Astrocyte (in vitro differentiated cells and primary cell): Measurements from ENCODE around the gene BPTF.

Experiments used
- EZH2 ChIP-seq: IDR thresholded peaks from 2 replicates; pipeline ENCODE4 v1.6.1; 2012; ENCODE audit warnings: mild to moderate bottlenecking, low read length, inconsistent platforms; ENCODE audit not compliant: insufficient read depth
- TF ChIP-seq, protein P1 (sequence below): IDR thresholded peaks from 2 replicates; pipeline ENCODE4 v1.5.1; 2011; ENCODE audit warnings: low read depth, mild to moderate bottlenecking, inconsistent platforms, low read length, moderate library complexity; ENCODE audit not compliant: insufficient read depth

GRCh38 chr17:67850991-67851631, 25.8 kb downstream of the BPTF start:
- TF ChIP-seq, protein P1, sequence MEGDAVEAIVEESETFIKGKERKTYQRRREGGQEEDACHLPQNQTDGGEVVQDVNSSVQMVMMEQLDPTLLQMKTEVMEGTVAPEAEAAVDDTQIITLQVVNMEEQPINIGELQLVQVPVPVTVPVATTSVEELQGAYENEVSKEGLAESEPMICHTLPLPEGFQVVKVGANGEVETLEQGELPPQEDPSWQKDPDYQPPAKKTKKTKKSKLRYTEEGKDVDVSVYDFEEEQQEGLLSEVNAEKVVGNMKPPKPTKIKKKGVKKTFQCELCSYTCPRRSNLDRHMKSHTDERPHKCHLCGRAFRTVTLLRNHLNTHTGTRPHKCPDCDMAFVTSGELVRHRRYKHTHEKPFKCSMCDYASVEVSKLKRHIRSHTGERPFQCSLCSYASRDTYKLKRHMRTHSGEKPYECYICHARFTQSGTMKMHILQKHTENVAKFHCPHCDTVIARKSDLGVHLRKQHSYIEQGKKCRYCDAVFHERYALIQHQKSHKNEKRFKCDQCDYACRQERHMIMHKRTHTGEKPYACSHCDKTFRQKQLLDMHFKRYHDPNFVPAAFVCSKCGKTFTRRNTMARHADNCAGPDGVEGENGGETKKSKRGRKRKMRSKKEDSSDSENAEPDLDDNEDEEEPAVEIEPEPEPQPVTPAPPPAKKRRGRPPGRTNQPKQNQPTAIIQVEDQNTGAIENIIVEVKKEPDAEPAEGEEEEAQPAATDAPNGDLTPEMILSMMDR, result no peak
- no peak for TF ChIP-seq EZH2
